Stimulated activated CD4-positive, alpha-beta T cell treated with anti-CD3 and anti-CD28 coated beads, Interleukin-2, amount 100 ng/mL, for 4 hours (primary cell): ENCODE data around the gene MELTF.

Experiments
- DNase-seq: peaks from one replicate; pipeline ENCODE4 v3.0.0-alpha.2; 2020; ENCODE audit warnings: low read depth

The MELTF gene

DNA sequence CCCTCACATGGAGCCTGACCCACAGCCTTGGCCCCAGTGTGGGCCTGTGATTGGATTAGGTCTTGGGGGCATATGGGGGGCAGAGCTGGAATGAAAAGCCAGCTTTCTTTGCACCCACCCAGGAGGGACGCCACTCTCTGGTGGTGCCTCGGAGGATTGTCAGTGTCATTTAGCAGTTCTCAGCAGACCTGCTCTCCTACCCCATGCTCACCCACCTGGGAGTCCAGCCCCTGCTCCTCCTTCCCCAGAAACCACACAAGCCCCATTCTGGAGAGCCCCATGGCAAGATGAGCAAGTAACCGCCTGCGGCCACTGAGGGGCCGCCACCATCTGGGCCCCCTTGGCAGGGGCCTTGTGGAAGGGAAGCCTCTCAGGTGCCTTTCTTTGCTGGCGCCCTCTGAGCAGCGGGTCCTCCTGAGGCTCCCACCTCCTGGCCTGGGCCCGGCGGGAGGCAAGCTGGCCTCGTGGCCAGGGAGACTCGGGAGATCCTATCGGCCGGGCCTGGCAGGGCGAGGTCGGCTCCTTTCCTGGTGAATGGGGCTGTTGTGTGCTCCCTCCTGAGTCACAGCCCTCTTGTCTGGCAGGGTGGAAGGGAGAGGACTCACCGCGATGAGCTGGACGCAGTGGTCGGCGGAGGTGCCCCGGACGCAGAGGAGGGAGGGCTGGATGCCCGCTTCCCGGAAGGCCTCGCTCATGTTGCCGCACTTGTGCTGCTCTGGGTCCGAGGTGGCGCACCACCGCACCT is 2.3 kb downstream of the MELTF start:
- DNase-seq: no peak

DNA sequence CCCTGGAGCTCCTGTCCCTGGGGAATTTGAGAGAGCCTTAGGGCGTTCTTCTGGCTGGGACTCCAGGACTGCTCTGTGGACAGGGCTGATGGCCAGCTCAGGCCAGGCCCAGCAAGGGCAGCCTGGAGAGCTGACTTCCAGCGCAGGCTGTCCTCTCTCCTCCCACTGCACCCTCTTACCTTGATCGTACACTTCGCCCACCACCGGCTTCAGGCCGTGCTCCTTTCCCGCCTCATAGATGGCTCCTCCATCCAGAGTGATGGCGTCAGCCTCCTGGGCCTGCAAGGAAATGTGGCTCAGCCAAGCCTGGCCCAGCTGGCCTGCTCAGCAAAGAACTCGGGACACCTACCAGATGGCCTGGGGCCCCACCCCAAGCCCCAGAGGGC is 3.1 kb downstream of the MELTF start:
- DNase-seq: no peak

DNA sequence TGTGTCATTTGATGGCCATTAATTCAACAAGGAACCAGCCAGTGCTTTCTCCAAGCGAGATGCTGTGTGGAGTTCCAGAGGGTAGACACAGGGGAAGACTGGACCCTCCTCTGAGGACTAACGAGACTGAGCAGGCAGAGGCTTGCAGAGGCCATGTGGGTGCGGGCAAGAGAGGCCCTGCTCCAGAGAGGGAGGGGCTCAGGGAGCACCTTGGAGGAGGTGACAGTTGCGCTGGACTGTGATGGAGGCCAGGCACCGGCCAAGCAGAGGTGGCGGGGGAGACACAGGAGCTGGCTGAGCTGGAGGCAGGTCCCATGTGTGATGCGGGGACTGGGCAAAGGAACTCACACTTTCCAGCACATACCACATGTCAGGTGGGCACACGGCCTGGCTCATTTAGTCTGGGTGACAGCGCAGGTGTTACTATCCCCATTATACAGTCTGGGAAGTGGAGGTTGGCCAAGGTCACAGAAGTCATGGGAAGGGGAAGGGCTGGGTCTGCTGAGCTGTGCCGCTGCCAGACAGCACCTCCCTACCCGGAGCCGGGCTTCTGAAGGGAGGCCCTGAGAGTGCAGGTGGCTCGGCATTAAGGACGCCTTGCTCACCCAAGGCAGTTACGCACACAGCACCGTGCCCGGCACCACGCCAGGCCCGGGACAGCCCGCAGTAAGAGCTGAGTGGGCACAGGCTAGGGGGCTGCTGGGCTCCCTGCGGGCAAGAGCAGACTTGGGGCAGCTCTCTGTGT is 3.7 kb downstream of the MELTF start:
- no peak for DNase-seq

GRCh38 chr3:197024881-197025735 is 4.5 kb downstream of the MELTF start:
- DNase-seq: no peak

DNA sequence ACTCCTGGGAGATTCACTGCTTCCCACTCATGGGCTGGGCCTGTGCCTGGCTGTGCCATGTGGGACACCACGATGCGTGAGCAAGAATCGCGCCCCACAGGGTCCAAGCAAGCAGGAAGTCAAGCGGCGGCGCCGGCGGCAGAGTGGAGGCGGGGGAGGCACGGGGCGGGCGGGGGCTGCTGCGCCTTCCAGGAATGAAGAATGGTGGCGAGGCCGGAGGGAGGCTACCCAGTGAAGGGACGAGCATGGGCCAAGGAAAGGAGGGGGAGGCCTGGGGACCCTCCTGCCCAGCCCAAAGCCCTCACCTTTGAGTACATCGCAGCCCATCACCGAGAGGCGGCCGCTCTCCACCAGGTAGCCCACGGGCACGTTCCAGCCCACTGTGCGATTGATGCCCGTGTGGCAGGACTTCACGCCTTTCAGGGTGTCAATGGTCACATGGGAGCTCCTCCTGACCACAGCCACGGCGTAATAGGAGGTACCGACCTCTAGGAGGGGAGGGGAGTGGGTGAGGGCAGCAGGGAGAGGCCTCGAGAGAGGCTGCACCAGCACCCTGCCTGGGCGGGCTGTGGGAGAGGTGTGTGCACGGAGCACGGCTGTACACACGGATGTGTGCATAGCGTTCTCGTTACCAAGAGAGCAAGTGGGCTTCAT is 5.5 kb downstream of the MELTF start:
- DNase-seq: no peak

DNA sequence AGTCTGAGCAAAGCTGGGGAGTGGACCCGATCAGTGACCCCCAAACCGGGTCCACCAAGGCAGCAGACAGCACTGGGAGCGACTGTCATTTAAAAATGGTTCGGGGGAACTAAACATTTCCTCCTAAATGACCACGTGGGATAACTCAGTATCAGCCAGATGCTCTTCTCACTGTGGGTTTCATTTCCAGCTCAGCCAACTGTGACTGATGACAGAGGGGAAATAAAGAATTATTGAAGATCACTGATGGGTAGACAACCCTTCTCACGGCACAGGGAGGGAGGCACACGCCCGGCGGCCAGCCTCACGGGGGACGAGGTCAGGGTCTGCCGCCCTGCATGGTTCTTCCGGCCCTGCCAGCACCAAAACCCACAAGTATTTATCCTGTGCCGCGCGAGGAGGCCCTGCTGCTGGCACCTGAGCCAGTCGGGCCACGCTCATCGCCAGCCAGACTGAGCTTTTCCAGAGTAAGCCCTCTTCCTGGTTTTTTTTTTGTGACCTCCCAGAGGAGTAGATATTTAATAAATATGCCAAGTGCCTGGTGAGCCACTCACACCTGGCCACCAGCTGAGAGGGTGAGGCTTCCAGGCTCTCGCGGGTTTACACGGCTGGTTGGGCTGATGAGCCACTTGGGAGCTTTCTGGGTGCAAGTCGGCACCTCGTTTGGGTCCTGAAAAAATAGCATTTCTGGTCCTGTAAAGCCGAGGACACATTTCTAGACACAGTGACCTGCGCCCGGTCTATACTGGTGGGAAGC is 6.2 kb downstream of the MELTF start:
- no peak for DNase-seq

DNA sequence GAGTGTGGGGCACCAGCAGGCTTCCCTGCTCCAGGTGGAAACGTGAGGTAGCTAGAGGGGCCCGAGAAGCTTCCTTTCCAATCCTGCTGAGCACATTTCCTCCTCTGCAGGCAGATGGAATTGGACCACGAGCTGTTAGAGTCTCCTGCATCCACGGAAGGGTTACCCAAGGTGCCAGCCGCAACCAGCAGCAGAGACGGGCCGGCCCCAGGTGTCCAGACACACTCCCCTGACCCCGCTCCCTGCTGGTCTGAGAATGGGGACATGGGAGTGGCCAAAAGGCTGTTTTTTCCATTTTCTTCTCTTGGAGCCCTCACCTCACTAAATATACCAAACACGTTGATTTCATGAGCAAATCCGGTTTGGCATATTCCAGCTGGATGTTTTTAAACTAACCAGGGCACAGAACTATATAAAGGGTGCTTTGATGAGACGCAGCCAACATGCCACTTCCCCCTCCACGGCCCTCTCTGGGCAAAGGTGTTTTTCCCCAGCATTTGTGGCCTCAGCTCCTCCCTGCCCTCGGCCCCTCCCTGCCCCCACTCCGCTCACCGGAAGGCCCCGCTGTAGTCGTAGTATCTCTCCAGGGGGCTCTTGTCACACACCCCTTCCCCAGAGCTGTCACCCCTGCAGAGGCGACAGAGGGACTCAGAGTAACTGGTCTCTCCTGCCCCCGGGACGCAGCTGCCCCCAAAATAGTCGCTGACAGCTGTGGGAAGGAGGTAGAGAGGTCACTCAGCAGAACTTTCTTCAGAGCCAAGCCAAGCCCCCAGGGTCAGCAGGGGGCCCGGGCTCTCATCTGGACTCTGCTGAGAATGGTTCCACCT is 7.0 kb downstream of the MELTF start:
- DNase-seq: no peak

GRCh38 chr3:197021729-197022404 is 7.8 kb downstream of the MELTF start:
- no peak for DNase-seq

DNA sequence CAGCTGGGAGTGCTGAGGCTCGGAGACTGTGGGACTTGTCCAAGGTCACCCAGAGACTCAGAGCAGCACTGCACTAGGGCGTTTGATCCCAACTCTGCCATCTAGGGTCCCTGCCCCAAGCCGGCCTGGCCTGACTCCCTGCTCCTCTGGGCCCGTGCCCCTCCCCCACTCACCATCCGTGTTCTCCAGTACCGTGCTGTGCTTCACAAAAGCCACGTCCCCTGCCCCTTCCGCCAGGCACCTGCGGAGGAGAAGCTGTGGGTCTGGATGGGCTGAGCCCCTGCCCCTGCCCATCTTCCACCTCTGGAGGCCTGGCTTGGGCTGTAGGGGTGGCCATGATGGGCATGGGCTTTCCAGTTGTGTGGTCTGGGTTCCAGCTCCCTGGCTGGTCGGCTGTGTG is 8.4 kb downstream of the MELTF start:
- no peak for DNase-seq

GRCh38 chr3:197019535-197019934 is 10.1 kb downstream of the MELTF start:
- DNase-seq: no peak

GRCh38 chr3:197019021-197019420 is 10.6 kb downstream of the MELTF start:
- no peak for DNase-seq

GRCh38 chr3:197017003-197017402 is 12.6 kb downstream of the MELTF start:
- no peak for DNase-seq

- DNase-seq: no peak
Observed at GRCh38 chr3:197015790-197016736, 13.6 kb downstream of the MELTF start.

GRCh38 chr3:197014942-197015575 is 14.6 kb downstream of the MELTF start:
- no peak for DNase-seq

DNA sequence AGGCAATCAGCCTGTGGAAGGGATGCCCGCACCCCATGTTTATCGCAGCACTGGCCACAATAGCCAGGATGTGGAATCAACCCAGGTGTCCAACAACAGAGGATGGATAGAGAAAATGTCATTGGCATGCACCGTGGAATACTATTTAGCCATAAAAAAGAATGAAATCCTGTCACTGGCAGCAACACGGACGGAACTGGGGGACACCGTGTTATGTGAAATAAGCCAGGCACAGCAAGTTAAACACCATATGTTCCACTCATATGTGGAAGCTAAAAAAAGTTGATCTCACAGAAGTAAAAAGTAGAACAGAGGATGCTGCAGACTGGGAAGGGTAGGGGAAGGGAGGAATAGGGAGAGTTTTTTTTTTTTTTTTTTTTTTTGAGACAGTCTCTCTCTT is 15.6 kb downstream of the MELTF start:
- no peak for DNase-seq

DNA sequence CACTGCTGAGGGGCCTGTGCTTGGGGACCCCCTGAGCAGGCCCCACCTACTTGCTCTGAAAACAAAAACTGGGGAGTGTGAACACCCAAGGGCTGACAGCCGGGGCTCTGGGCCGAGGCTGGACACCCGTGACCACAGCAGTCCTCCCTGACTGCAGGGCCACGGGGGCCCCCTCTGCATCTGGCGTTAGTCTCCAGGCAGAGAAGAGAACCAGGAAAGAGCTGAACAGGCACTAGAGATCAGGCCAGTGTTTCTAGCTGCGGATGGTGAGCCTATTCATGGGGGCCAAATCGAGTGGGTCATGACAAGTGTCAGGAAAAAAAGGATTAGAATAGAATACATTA is 17.1 kb downstream of the MELTF start:
- DNase-seq: no peak

GRCh38 chr3:197011780-197012539 is 17.7 kb downstream of the MELTF start:
- DNase-seq: no peak
